Transverse colon (tissue), 3 donors: ENCODE results near the gene SLC19A1.

Experiments
- CTCF ChIP-seq, 5 experiments: fragments of 200-600 bp in 3 of 5; fragments of 450-650 bp in 2 of 5; sonication (generic) in 3 of 5; IDR thresholded peaks; 1 replicate in 2 of 5; 2 replicates in 3 of 5; pipeline ENCODE4 v1.5.1; 2016 to 2017; ENCODE audit warnings: antibody characterized with exemption in 5 of 5, inconsistent platforms in 3 of 5, mild to moderate bottlenecking in 2 of 5, moderate library complexity in 1 of 5
- EP300 ChIP-seq: sonication (generic); formaldehyde crosslinking; IDR thresholded peaks from one replicate; pipeline ENCODE4 v1.6.1; 2017; ENCODE audit warnings: antibody characterized with exemption, low read depth
- POLR2A ChIP-seq: fragments of 450-650 bp; IDR thresholded peaks from one replicate; pipeline ENCODE4 v1.6.1; 2016; ENCODE audit warnings: antibody characterized with exemption, mild to moderate bottlenecking, moderate library complexity

DNA sequence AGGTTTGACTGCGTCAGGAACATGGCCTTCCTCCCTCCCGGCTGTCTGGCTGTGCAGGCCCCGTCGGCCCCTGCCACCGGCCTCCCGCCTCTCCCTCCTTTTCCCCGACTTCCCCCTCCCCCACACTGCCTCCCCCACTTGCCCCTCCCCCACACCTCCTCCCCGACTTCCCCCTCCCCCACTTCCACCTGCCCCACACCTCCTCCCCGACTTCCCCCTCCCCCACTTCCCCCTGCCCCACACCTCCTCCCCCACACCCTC is 52.6 kb downstream of the SLC19A1 start:
- TF ChIP-seq POLR2A (no peak), EP300 (no peak), CTCF (IDR thresholded peaks at IDR 0.05) (no peak)
